Measurements from ENCODE around the gene RPGRIP1. TPM values are rescaled to one million over a fixed set of nuclear protein-coding genes. Genes with fewer than 3 reads are reported as not detected.
"Not testable (repeated sequence)": the region's sequence is repeated elsewhere in the genome, so short reads cannot be mapped to it uniquely, and the experiment has no call there.

The RPGRIP1 gene
- total RNA-seq, 1 donor: not detected

DNA sequence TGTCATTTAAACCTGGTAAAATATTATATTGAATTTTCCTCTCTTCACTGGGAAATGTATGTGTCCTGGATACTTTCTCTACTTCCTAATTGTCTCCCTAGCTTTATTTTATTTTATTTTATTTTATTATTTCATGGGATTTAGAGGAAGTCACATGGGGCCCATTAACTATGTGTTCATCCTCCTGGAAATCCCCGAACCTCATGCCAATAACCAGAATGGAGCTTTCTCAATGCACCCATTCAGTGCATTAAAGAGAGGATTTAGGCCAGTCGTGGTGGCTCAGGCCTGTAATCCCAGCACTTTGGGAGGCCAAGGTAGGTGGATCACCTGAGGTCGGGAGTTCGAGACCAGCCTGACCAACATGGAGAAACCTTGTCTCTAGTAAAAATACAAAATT lies 1.3 kb upstream of the RPGRIP1 start:
- H3K4me3 ChIP-seq (ENCODE audit: low read depth, low read length): no peak overlapping the region
- TF ChIP-seq, protein P1, sequence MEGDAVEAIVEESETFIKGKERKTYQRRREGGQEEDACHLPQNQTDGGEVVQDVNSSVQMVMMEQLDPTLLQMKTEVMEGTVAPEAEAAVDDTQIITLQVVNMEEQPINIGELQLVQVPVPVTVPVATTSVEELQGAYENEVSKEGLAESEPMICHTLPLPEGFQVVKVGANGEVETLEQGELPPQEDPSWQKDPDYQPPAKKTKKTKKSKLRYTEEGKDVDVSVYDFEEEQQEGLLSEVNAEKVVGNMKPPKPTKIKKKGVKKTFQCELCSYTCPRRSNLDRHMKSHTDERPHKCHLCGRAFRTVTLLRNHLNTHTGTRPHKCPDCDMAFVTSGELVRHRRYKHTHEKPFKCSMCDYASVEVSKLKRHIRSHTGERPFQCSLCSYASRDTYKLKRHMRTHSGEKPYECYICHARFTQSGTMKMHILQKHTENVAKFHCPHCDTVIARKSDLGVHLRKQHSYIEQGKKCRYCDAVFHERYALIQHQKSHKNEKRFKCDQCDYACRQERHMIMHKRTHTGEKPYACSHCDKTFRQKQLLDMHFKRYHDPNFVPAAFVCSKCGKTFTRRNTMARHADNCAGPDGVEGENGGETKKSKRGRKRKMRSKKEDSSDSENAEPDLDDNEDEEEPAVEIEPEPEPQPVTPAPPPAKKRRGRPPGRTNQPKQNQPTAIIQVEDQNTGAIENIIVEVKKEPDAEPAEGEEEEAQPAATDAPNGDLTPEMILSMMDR (IDR thresholded peaks at IDR 0.05; ENCODE audit: insufficient read depth, low read length): no peak
- no peak for DNase-seq (ENCODE audit: low read depth)

DNA sequence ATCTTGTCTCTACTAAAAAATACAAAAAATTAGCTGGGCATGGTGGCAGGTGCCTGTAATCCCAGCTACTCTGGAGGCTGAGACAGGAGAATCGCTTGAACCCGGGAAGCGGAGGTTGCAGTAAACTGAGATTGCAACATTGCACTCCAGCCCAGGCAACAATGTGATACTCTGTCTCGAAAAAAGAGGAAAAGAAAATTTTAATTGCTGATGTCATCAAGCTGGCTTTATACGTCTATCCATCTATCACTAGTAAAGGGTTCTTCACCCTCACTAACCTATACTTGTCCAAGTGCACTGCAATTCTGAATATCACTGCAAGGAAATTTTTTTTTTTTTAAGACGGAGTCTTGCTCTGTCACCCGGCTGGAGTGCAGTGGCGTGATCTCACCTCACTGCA lies 2.0 kb downstream of the RPGRIP1 start:
- not testable (repeated sequence) for DNase-seq (ENCODE audit: low read depth); H3K4me3 ChIP-seq (ENCODE audit: low read depth, low read length)

DNA sequence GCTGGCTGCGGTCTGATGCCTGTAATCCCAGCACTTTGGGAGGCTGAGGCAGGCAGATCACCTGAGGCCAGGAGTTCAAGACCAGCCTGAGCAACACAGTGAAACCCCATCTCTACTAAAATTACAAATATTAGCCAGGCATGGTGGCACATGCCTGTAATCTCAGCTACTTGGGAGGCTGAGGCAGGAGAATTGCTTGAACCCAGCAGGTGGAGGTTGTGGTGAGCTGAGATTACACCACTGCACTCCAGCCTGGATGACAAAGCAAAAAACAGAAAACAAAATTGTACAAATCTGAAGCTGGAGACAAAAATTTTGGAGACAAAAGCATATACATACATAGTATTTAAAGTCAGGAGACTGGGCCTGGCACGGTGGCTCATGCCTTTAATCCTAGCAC lies 6.6 kb downstream of the RPGRIP1 start:
- not testable (repeated sequence) for H3K4me3 ChIP-seq (ENCODE audit: low read depth, low read length); DNase-seq (ENCODE audit: low read depth)

DNA sequence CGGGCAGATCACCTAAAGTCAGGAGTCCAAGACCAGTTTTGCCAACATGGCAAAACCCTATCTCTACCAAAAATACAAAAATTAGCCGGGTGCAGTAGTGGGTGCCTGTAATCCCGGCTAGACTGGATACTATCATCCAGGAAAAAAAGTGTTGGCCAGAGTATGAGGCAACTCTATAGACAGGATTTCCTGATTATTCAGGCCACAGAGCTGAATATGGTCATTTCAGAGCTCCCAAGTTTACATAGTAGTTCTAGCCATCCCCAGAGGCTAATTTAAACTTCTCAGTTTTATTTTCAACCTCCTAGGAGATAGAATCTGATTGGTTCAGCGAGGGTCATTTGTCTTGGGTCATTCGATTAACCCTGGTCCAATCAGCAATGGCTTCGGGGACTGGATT lies 7.3 kb downstream of the RPGRIP1 start:
- no peak overlapping the region for H3K4me3 ChIP-seq (ENCODE audit: low read depth, low read length)
- no peak for DNase-seq (ENCODE audit: low read depth)
- TF ChIP-seq, protein P1 (IDR thresholded peaks at IDR 0.05; ENCODE audit: insufficient read depth, low read length): no peak

DNA sequence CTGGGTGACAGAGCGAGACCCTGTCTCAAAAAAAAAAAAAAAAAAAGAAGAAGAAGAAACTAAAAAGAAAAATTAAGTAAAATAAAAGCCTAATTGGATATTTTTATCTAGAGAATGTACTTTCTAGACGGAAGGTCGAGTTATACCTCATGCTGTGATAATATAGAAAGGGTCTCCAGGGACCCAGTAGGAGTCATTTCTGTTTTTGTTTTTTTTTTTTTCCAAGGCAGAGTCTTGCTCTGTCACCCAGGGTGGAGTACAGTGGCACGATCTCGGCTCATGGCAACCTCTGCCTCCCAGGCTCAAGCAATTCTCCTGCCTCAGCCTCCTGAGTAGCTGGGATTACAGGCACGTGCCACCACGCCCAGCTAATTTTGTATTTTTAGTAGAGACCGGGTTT lies 14.1 kb downstream of the RPGRIP1 start:
- H3K4me3 ChIP-seq (ENCODE audit: low read depth, low read length); DNase-seq (ENCODE audit: low read depth): not testable (repeated sequence)

DNA sequence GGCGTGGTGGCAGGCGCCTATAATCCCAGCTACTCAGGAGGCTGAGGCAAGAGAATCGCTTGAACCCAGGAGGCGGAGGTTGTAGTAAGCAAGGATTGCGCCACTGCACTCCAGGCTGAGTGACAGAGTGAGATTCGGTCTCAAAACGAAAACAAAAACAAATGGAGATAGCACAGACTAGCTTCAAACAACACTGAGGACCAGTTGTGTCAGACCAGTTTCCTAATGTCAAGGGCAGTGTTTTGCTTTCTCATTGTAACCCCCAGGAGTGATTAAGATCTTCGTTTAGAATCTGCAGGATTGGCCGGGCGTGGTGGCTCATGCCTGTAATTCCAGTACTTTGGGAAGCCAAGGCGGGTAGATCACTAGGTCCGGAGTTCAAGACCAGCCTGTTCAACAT lies 18.5 kb downstream of the RPGRIP1 start:
- TF ChIP-seq, protein P1 (IDR thresholded peaks at IDR 0.05; ENCODE audit: insufficient read depth, low read length): no peak
- no peak for DNase-seq (ENCODE audit: low read depth)
- H3K4me3 ChIP-seq (ENCODE audit: low read depth, low read length): no peak overlapping the region

DNA sequence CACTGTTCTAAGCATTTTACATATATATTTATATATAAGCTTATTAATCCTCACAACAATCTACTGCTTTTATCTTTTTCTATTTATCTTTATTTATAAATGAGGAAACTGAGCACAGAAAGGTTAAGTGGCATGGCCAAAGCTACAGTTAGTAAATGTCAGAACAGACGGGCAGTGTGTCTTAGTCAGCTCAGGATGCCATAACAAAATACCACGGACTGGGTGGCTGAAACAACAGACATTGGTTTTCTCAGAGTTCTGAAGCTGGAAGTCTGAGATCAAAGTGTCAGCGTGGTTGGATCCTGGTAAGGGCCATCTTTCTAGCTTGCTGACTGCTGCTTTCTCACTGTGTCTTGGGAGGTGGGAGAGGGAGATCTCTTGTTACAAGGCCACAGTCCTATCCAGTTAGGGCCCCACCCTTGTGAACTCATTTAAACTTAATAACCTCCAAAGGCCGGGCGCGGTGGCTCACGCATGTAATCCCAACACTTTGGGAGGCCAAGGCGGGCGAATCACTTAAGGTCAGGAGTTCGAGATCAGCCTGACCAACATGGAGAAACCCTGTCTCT lies 19.8 kb downstream of the RPGRIP1 start:
- TF ChIP-seq, protein P1 (IDR thresholded peaks at IDR 0.05; ENCODE audit: insufficient read depth, low read length): no peak
- no peak overlapping the region for H3K4me3 ChIP-seq (ENCODE audit: low read depth, low read length)
- no peak for DNase-seq (ENCODE audit: low read depth)

DNA sequence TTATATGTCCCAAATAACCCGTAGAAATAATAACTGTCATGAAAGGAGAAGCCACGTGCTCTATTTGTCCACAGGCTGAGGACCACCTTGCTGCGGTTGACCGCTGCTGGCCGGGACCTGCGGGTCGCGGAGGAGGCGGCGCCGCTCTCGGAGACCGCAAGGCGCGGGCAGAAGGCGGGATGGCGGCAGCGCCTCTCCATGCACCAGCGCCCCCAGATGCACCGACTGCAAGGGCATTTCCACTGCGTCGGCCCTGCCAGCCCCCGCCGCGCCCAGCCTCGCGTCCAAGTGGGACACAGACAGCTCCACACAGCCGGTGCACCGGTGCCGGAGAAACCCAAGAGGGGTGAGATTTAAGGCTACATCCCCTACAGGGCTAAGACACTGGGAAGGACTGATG lies 21.0 kb downstream of the RPGRIP1 start:
- TF ChIP-seq, protein P1 (IDR thresholded peaks at IDR 0.05; ENCODE audit: insufficient read depth, low read length): no peak
- DNase-seq (ENCODE audit: low read depth): no peak
- H3K4me3 ChIP-seq (ENCODE audit: low read depth, low read length): peak overlapping the region; percentile 37

All from fibroblast of the aortic adventitia (primary cell).